Ureter (tissue), 1 donor: ENCODE results near the gene FNDC3B. TPM values are rescaled to one million over a fixed set of nuclear protein-coding genes. Genes with fewer than 3 reads are reported as not detected.

Experiments used
- DNase-seq: peaks from one replicate; pipeline ENCODE4 v3.0.0-alpha.2; 2020; ENCODE audit warnings: low spot score
- total RNA-seq: library from RNA; stranded (reverse); gene quantifications from one replicate; pipeline ENCODE4 v1.2.4, GENCODE V29; 2023
- donor health status: DM: yes; HTN: yes; CAD: no.

Gene FNDC3B
- total RNA-seq, 1 donor from 2014 or later = 191 TPM

DNA sequence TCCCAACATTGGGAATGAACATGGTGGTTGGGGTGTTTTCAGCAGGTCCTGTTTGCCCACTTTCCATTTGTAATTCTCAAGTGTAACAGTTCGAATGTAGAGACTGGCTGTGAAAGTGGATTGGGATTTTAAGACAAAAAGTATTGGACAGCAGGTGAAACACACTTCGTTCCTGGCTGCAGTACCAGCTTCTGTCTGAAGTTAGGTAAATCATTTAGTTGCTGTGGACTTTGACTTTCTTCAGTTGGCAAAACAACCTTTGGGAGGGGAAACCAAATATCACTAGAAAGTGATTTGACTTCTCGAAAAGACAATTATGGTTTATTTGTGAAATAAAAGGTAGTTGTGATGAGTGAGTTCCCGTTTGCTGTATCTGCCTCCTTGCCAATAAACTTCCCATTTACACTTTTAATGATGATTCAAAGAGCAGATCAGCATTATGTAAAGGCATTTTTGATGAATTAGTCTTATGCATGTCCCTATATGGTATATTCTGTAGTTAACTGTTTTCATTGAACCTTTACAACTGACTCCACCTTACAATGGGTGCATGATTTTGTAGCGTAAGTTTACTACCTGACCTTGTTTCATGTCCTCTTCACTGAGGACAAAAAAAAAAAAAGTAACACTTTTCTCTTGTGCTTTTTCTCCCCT, 34.0 kb downstream of the FNDC3B start:
- no peak for DNase-seq

DNA sequence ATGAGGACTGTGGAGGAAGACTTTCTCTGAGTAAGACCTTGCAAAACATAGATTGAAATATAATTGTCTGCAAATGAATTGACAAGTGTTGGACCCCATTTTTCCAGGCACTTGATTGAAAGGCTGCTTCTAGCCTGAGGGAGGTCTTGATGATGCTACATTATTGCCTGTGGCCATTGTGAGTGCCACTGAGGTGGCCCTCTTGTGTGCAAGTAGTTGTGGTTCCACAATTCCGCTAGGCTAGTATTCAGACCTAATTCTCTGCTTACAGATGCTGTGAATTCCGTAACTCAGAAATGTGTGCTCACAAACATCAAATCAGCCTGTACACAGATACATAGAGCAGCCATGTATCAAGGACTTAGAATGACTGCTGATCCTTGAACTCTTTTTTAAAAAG, 34.7 kb downstream of the FNDC3B start:
- no peak for DNase-seq

DNA sequence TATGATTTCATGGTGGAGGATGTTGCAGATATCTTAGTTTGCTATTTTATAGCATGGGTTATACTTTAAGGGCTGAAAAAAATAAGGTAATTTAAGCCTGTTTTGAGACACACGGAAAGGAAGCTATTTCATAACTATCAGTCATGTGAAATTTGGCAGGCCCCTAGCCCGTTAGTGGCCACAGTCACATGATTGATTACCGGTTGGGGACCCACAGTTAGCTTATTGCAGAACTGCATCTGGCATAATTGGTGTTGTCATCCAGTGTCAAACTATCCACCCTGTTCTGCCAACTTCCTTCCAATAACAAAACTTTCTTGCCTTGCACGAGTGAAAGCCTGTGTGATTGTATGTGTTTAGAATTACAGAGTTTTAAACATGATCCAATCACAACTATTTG, 35.2 kb downstream of the FNDC3B start:
- no peak for DNase-seq

DNA sequence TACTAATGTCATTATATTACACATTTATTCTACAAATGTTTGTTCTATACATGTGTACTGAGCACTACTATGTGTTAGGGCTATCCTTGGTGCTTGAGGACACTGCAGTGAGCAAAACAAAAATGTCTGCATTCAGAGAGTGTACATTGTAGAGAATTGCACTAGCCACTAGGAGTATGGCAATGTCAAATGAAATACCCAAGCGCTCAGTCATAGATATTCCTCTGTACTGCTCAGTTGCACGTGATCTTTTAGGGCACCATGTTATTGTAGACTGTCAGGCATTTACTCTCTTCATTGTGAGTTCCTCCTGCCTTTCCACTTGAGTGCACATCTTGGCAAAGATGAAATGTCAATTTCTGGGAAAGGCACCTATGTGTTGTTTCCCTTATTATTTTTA, 36.8 kb downstream of the FNDC3B start:
- no peak for DNase-seq

DNA sequence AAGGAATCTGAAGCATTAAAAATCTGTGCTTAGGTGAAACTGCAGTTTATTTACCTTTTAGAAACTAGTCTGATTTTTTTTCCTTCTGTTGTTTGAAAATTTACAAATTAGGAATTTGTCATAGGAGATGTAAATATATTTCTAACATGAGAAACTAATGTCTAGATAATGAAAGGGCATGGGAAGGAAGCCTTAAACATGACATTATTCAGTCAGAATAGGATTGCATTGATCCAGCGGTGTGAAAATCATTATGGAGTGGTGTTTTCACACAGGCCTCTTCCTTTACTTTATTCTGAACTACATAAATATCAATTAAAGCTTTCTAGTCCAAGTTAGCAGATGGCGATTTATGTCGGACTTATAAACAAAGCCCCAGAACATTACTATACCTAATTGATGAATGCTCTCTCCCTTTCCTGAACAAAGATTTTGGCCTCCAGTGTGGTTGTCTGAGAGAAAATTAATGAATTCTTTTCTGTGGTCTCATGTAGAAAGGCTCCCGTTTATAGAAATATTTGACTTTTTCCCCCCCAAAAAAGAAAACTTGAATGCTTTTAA, 37.9 kb downstream of the FNDC3B start:
- no peak for DNase-seq

DNA sequence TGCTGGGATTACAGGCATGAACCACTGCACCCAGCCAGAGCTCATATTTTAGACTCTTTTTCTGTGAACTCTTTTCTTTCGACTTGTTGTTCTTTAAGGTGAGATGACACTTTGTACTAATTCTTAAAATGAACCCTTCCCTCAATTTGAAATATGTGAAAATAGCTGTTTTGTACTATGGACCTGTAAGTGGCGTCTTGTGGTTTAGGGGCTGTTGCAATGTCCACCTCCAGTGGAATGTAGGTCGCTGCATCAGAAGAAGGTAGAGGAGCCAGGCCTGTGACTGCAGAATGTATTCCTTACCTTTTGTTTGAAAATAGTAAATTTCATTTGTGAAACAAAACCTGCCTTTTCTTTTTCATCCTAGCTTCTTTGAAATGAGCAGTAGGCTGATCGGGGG, 38.9 kb downstream of the FNDC3B start:
- DNase-seq = no peak

DNA sequence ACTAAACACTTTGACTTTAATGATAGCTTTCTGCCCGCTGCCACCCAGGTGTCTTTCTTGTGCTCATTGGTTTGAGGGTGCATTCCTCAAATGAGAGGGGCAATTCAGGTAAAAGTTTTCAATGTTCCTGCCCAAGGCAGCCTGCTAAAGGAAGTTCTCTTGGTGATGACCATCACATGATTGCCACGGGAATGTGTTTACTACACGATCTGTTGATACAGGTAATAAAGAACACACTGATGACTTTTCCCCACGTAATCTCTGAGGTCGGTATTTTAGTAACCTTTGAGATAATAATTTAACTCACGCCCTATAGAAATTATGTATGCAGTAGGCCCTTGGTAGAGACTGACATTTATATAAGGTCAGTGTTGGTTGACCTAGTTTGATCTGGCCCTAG, 39.3 kb downstream of the FNDC3B start:
- no peak for DNase-seq

DNA sequence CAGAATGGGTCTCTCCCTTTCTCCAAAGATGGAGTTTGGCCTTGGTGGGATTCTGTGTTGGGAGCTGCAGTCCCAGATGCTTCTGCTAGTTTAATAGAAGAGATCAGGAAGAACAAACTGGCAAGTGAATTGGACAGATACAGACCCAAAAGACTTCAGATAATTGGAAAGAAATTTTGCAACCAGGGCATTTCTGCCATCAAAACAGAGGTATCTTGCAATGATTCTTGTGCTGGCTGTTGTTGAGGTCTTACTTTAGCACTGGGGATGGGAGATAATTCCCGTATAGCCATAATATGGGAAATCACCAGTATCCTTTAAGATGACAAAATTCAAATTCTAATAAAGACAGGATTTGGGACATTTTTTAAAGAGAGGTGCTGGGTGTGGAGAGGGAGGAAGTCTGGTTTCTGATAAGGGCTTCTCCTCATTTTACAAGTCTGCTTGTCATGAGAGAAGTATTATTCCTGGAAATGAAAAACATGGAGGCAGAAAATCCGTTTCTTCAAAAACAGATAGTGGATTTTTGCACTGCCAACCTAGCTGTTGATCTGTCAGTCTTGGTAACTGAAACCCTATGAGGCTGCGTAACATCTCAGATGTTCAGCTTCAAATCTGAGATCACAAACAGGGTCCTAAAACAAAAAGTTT, 40.1 kb downstream of the FNDC3B start:
- DNase-seq = no peak

DNA sequence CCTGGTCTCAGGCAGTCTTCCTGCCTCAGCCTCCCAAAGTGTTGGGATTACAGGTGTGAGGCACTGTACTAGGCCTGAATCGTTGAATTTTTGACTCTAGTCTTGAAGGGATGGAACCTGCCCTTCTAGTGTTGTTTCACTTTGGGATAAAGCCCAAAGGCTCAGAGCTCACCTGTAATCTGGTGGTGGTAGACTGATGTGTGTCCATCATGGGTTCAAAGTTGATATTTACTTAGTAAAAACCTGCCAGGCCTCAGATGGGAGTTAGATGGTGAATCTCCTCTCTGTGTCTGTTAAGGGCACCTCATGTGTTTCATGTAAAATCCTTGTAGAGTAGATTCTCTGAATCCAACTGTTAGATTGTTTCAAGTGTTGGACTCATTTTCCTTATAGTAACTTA, 41.1 kb downstream of the FNDC3B start:
- no peak for DNase-seq

DNA sequence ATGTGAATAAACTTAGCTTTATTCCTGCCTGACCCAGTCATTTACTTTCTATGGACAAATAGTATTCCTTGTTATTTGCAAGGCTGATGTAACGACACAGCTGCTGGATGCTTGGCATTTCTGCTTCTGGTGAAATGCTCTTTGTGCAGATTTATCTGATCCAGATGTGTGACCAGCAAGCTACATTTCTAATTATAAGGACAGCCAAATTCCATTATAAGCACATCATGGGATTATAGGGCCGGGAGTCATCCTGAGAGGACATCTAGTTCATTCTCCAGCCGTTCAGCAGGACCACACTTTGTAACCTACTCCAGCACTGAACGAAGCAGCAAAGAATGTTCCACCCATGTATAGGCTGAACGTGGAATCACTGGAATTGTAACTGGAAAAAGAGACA, 42.9 kb downstream of the FNDC3B start:
- no peak for DNase-seq

DNA sequence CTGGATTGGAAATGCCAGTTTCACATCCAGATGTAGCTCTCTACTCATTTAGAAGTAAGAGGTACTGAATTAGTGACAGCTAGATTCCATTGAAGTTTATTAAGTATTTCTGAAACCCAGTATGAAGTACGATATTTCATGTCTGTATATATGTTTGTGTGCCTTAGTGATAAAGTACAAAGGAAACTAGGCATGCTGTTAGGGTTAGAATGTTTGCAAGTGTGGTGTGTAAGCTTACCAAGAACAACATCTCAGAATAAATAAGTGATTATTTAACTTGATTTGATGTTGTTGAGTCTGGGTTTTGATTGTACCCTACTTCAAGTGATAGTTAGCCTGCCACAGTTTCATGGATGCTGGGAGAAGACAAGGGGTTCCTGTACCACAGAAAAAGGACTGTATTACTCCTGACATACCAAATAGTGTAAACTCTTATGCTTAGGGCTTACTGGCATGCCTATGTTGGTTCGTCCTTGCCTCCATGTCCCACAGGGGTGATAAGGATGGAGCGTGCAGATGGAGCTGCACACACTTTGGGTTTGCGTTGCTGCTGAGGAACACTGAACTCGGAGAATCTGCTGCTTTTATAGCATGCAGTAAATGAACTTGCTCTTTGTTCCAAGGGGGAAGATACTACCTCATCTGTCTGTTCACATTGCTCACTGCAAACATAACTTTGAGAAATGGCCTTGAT, 43.6 kb downstream of the FNDC3B start:
- DNase-seq = no peak

DNA sequence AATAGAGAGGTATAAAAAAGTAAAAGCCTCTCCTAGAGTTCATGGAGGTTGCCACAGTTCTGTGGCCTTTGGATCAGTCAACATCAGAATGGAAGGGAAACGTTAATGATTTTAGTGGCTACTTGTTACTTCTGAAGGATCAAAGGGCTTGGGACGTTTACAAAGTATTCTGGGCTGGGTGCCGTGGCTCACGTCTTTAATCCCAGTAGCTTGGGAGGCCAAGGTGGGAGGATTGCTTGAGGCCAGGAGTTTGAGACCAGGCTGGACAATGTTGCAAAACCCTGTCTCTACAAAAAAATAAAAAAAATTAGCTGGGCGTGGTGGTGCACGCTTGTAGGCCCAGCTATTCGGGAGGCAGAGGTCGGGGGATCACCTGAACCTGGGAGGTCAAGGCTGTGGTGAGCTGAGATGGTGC, 44.6 kb downstream of the FNDC3B start:
- no peak for DNase-seq

DNA sequence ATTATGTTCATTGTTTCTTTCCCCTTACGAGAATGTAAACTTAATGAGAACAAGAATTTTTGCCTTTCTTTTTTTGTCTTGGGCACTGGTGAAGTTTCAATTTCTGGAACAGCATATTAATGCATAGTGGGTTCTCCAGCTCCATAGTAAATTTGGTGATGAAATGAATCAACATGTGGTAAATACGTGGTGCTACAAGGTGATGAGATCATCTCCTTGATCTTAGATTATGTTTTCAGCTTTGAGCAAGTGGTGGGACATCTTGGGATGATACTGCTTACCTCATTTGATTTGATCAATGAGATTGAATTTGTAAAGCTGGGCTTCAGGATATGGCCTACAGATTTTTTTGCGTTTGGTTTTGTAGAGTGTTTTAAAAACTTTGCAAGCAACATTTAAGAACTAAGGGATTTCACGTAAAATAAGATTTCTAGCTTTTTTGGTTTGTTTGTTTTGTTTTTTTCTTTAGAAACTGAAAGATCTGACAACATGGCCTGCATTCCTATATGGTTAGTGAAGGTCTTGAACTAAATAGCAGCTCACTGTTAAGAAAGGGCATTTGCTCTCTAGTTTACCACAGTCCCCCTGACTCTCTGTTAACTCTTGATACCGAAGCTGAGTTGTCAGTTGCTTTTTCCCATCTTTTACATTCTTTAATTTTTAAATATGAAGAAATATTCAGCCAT, 45.6 kb downstream of the FNDC3B start:
- DNase-seq = no peak

DNA sequence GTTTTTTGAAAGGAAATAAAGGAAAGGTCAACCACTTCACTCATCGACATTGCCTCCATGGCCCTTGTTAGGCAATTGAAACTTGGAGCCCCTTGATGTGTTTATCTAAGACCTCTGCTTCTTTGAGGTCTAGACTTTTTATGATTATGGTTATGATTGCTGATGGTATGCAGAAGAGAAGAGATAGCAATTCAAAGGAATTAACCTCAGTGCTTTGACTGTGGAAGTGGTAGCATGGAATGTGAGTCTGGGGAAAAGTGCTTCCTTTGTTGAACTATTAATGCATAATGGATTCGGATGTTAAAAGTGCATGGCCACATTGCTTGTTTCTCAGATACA, 46.1 kb downstream of the FNDC3B start:
- DNase-seq = no peak

DNA sequence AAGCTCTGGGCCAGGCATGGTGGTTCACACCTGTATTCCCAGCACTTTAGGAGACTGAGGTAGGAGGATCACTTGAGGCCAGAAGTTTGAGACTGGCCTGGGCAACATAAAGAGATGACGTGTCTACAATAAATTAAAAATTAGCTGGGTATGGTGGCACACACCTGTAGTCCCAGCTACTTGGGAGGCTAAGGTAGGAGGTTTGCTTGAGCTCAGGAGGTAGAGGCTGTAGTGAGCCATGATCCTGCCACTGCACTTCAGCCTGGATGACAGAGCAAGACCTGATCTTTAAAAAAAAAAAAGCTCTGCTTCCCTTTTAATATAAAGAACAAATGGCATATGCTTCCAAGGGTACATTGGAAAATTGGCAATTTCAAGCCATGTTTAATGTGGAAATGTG, 46.7 kb downstream of the FNDC3B start:
- no peak for DNase-seq

DNA sequence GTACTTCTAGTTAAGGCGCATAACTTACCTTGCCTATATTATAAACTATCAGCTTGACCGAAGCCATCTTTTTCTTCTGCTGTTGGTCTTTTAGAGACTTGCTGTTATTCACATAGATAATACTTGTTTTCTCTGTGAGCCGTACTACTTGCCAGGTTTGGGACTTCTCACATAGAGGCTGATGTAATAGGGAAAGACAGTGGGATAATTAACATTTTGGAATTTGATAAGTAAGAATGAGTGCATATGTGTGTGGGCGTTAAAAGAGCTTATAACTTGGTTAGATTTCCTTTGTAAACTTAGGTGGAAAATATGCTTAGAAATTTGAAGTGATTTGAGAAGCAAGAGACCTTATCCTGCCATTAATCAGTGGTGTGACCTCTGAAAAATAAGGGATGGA, 47.8 kb downstream of the FNDC3B start:
- DNase-seq = no peak

DNA sequence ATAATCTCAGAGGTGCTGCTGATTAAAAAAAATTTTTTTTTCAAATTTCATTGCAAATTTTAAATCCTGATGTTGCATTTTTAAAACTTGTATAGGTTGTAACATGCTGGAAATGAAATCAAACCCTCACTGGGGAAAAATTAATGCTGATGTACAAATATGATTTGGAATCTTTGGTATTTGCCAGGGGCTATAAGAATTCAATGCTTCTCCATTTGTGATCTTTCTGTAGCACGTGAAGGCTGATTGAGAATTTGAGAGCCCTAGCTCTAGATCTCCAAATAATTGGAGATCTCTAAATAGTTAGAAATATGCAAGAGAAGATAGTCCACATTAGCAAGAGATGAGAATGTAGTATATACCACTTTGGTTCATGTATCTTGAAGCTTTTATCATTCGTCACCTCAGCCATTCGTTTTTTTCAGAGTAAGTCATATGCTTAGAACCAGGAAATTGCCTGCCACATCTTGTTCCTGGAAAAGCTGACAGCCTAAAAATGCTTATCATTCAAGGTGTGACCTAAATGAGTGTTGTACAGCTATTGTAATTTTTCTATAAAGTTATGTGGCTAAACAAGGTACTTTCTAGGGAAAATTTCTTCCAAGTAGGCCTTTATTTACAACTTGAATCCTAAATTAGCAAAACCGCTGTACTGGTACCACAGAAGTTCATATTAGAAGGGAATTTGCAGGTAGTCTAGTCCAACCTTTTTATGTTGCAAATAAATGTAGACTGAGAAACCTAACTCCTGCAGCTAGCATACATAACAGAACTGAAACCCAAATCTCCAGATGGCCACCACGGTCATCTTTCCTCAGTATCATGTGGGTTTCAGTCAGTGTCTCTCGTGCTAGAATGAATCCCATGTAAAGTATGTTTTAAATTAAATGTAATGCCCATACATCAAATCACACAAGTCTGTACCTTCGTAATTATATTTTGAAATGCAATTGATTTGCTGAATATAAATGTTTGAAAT, 48.5 kb downstream of the FNDC3B start:
- no peak for DNase-seq

DNA sequence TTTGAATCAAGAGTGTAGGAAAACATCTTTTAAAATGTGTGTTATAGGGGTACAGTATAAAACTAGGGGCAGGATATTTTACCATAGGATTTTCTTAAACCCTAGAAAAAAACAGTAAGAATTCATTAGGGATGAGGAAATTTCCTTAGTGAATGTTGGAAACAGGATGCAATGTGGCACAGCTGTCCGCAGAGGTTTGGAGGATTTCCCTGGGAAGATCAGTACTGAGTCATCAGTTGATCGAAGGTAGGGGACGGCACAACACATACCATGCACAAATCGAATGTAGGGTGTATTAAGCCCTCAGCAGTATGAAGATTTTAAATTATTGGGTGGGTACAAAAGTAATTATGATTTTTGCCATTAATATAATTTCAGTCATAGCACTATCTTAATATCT, 49.9 kb downstream of the FNDC3B start:
- no peak for DNase-seq

DNA sequence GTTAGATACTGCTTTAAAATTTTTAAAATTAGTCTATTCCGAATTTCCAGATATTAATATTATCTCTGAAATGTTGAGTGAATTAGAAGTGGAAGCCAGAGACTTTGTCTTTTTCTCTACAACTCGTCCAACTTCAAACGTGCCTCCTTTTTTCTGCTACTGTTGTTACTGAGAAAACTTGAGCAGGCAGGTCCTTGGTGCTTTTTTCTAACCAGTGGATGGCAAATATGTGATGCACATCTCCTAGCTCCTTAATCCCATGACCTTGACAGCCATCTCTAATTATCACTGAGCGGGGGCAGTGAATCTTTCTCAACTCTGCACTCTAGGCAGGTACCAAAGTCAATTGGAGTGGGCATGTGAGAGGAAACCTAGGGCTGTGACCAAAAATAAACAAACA, 50.7 kb downstream of the FNDC3B start:
- DNase-seq = no peak

DNA sequence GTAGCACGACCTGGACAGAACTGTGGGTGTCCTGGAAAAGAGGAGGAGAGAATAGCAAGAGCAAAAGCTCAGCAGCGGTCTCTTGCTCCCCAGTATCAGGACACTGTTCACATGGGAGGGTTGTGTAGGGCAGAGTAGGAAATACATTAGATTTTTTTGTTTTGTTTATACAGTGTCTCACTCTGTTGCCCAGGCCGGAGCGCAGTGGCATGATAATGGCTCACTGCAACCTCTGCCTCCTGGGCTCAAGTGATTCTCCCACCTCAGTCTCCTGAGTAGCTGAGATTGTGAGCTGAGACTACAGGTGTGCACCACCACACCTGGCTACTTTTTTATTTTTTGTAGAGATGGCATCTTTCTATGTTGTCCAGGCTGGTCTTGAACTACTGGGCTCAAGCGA, 53.3 kb downstream of the FNDC3B start:
- DNase-seq = no peak
